Activated CD4-positive, alpha-beta T cell treated with anti-CD3 and anti-CD28 coated beads, Interleukin-10, Interleukin-2, amounts not matched to agents 100 ng/mL and 50 ng/mL, durations not matched to agents 16 hours and 8 hours (primary cell): ENCODE results near the gene TEAD4.

Source experiments
- DNase-seq: peaks from one replicate; pipeline ENCODE4 v3.0.0-alpha.2; 2020

Gene TEAD4

GRCh38 chr12:3085341-3086139, 126.3 kb downstream of the TEAD4 start:
- no peak for DNase-seq

- no peak for DNase-seq
Observed at GRCh38 chr12:3086211-3086610, 127.0 kb downstream of the TEAD4 start.

- DNase-seq, result no peak
Observed at GRCh38 chr12:3086729-3087323, 127.6 kb downstream of the TEAD4 start.

GRCh38 chr12:3087758-3088650, 128.8 kb downstream of the TEAD4 start:
- DNase-seq, result no peak

GRCh38 chr12:3089588-3089987, 130.4 kb downstream of the TEAD4 start:
- no peak for DNase-seq
